Aorta (tissue), 5 donors: ENCODE measurements around the gene KTI12. TPM values are rescaled to one million over a fixed set of nuclear protein-coding genes. Genes with fewer than 3 reads are reported as not detected.

ENCODE experiments used
- ATAC-seq: fragments of 200-7000 bp; cut with Tn5 transposase; one replicate; pipeline ENCODE4 v1.9.1; 2022; ENCODE audit warnings: moderate library complexity; ENCODE audit not compliant: low FRiP score
- DNase-seq, 2 donors: peaks; one replicate each; pipeline ENCODE4 v3.0.0-alpha.2; 2020
- H3K27ac ChIP-seq, 2 donors: one replicate each; pipeline ENCODE4 v1.5.1; 2013; ENCODE audit warnings: low read length in 2 of 2, mild to moderate bottlenecking in 2 of 2, moderate library complexity in 2 of 2, control low read depth in 1 of 2, inconsistent platforms in 1 of 2, low read depth in 1 of 2
- H3K27me3 ChIP-seq, 2 donors: one replicate each; pipeline ENCODE4 v1.6.1; 2013; ENCODE audit warnings: control low read depth in 1 of 2, low read length in 1 of 2, mild to moderate bottlenecking in 1 of 2, moderate library complexity in 1 of 2; ENCODE audit not compliant: insufficient read depth in 2 of 2, control insufficient read depth in 1 of 2
- H3K36me3 ChIP-seq, 2 donors: one replicate each; pipeline ENCODE4 v1.6.1; 2013; ENCODE audit warnings: control low read depth in 1 of 2, low read length in 1 of 2, mild to moderate bottlenecking in 1 of 2; ENCODE audit not compliant: insufficient read depth in 2 of 2, control insufficient read depth in 1 of 2
- H3K4me1 ChIP-seq, 2 donors: one replicate each; pipeline ENCODE4 v1.6.1; 2013; ENCODE audit warnings: low read length in 2 of 2, control low read depth in 1 of 2, mild to moderate bottlenecking in 1 of 2, moderate library complexity in 1 of 2; ENCODE audit not compliant: insufficient read depth in 2 of 2, control insufficient read depth in 1 of 2
- H3K4me3 ChIP-seq, 2 donors: one replicate each; pipeline ENCODE4 v1.5.1; 2013; ENCODE audit warnings: low read length in 2 of 2, control low read depth in 1 of 2, mild to moderate bottlenecking in 1 of 2
- H3K9me3 ChIP-seq: one replicate; pipeline ENCODE4 v1.6.1; 2013; ENCODE audit warnings: mild to moderate bottlenecking, low read length; ENCODE audit not compliant: control insufficient read depth
- WGBS, 2 donors: extraction: QIAGEN DNeasy Blood & Tissue Kit; methylation state at CpG; one replicate each; pipeline ENCODE4 v1.1.7; 2013; 5-methylcytosine and 5-hydroxymethylcytosine counted together
- intact Hi-C, 2 donors: fragments of 100-400 bp; cut with DNase I; formaldehyde crosslinking; loops; one replicate each; pipeline versions ENCODE4 v1.14.2 to v1.15.0; 2022
- polyA plus RNA-seq, 2 donors: library from polyadenylated mRNA; stranded (reverse); fragments of 200-250 nt; gene quantifications; one replicate each; pipeline ENCODE4 v1.2.3, GENCODE V29; 2013
- total RNA-seq, 2 donors: library from RNA; stranded (reverse); fragmentation: NEBNext Ultra II Directional; extraction: Animal tissue kit (Norgen Biotek cat#: 25700); gene quantifications; one replicate each; pipeline ENCODE4 v1.2.1, GENCODE V29; 2021
- donor health status: healthy with polysubstance abuse.
- donor health status: Bipolar disorder and iron deficiency.
- donor health status: DM: no; HTN: no; CAD: no.
- donor health status: DM: no; HTN: no; CAD: no.
- donor health status: DM: yes; HTN: yes; CAD: no.

The KTI12 gene
- total and polyA plus RNA-seq, 4 donors: 2.0 to 7.9 (median 7.1) TPM

GRCh38 chr1:52059321-52059720, 25.7 kb upstream of the KTI12 start:
- Histone ChIP-seq H3K27me3 (no peaks in the 10 kb centered on the region), H3K9me3 (no peaks in the 10 kb centered on the region), H3K36me3 (peaks cover 0 to 3% of the 10 kb centered on the region in 2 donors), H3K27ac (no peak overlapping the region), H3K4me3 (no peak overlapping the region), H3K4me1 (peaks cover 0 to 7% of the 10 kb centered on the region in 2 donors)
- intact Hi-C loops: no loop called here
- DNase-seq (no peak), ATAC-seq (no peak)

GRCh38 chr1:52057876-52058415, 24.3 kb upstream of the KTI12 start:
- Histone ChIP-seq H3K36me3 (peaks cover 0 to 3% of the 10 kb centered on the region in 2 donors), H3K27me3 (no peaks in the 10 kb centered on the region), H3K4me1 (peaks cover 0 to 11% of the 10 kb centered on the region in 2 donors), H3K4me3 (no peak overlapping the region), H3K9me3 (no peaks in the 10 kb centered on the region), H3K27ac (no peak overlapping the region)
- intact Hi-C loops: no loop called here
- WGBS, 2 donors: 18 to 41% methylated on average over 1 of the region's 1 CpG
- DNase-seq (no peak), ATAC-seq (no peak)

GRCh38 chr1:52057255-52057654, 23.6 kb upstream of the KTI12 start:
- Histone ChIP-seq H3K4me1 (peaks cover 0 to 11% of the 10 kb centered on the region in 2 donors), H3K36me3 (peaks cover 0 to 3% of the 10 kb centered on the region in 2 donors), H3K4me3 (peak overlapping the region in 1 of 2 donors; percentile 65), H3K9me3 (no peaks in the 10 kb centered on the region), H3K27ac (no peak overlapping the region), H3K27me3 (no peaks in the 10 kb centered on the region)
- ATAC-seq (no peak), DNase-seq (no peak)
- WGBS, 2 donors: 7% methylated on average over 1 of the region's 1 CpG
- intact Hi-C loops: no loop called here

- intact Hi-C loops: no loop called here
- peak overlapping the region in 1 of 2 donors; percentile 38 for H3K27ac ChIP-seq
- peaks cover 0 to 11% of the 10 kb centered on the region in 2 donors for H3K4me1 ChIP-seq
- H3K27me3 ChIP-seq: no peaks in the 10 kb centered on the region
- WGBS, 2 donors: 1% methylated on average over 4 of the region's 4 CpGs
- ATAC-seq (no peak), DNase-seq (no peak)
- H3K9me3 ChIP-seq: no peaks in the 10 kb centered on the region
- H3K36me3 ChIP-seq: peaks cover 0 to 3% of the 10 kb centered on the region in 2 donors
- H3K4me3 ChIP-seq: peak overlapping the region; percentile 50 to 65
Observed at GRCh38 chr1:52056937-52057231, 23.3 kb upstream of the KTI12 start.

- peak within 1 kb of the TSS; percentile 65 to 79 for H3K4me3 ChIP-seq
- intact Hi-C loops: no loop called here
- DNase-seq (peak; percentile 97), ATAC-seq (peak; percentile 97)
- peak within 1 kb of the TSS; percentile 3 to 82 for H3K27ac ChIP-seq
- H3K36me3 ChIP-seq: peaks cover 0 to 3% of the 10 kb centered on the region in 2 donors
- no peaks in the 10 kb centered on the region for H3K27me3 ChIP-seq
- H3K4me1 ChIP-seq: peaks cover 0 to 11% of the 10 kb centered on the region in 2 donors
- 0 to 1% methylated on average over 53 to 54 of the region's 54 CpGs for WGBS, 2 donors
- no peaks in the 10 kb centered on the region for H3K9me3 ChIP-seq
Observed at GRCh38 chr1:52056163-52056936, 22.7 kb upstream of the KTI12 start, which contains the start of gene BTF3L4. Gene BTF3L4 (plus strand): TSS chr1:52056295. CDS start chr1:52059848, 3,553 bp downstream.

GRCh38 chr1:52055866-52056162, 22.2 kb upstream of the KTI12 start:
- ATAC-seq (no peak), DNase-seq (no peak)
- no peak overlapping the region for H3K27ac ChIP-seq
- no peaks in the 10 kb centered on the region for H3K9me3 ChIP-seq
- peak overlapping the region; percentile 65 to 79 for H3K4me3 ChIP-seq
- H3K4me1 ChIP-seq: peaks cover 0 to 11% of the 10 kb centered on the region in 2 donors
- no peaks in the 10 kb centered on the region for H3K27me3 ChIP-seq
- WGBS, 2 donors: 0% methylated on average over 12 of the region's 12 CpGs
- intact Hi-C loops: loop anchor here in 1 of 2 donors (2.0 kb wide), 1 partner anchor 23 kb away; the partner anchor contains the start of gene KTI12
- H3K36me3 ChIP-seq: peaks cover 0 to 3% of the 10 kb centered on the region in 2 donors

GRCh38 chr1:52055066-52055865, 21.7 kb upstream of the KTI12 start, which contains the start of gene TXNDC12:
Gene TXNDC12 (minus strand): TSS chr1:52055191. CDS start chr1:52055096, 95 bp downstream.
- Histone ChIP-seq H3K4me3 (peak within 1 kb of the TSS; percentile 65 to 79), H3K4me1 (peaks cover 0 to 11% of the 10 kb centered on the region in 2 donors), H3K27ac (peak within 1 kb of the TSS in 1 of 2 donors; percentile 86), H3K9me3 (no peaks in the 10 kb centered on the region), H3K36me3 (peaks cover 0 to 2% of the 10 kb centered on the region in 2 donors), H3K27me3 (no peaks in the 10 kb centered on the region)
- ATAC-seq: peak; percentile 93
- intact Hi-C loops: loop anchor here in 1 of 2 donors (2.0 kb wide), 1 partner anchor 22 kb away; the partner anchor contains the start of gene KTI12
- DNase-seq: peak; percentile 89 to 90
- WGBS, 2 donors: 0 to 1% methylated on average over 45 of the region's 45 CpGs

GRCh38 chr1:52054496-52055065, 21.0 kb upstream of the KTI12 start:
- Histone ChIP-seq H3K27ac (peak overlapping the region in 1 of 2 donors; percentile 86), H3K4me3 (peak overlapping the region; percentile 65 to 79), H3K27me3 (no peaks in the 10 kb centered on the region), H3K9me3 (no peaks in the 10 kb centered on the region), H3K36me3 (peaks cover 0 to 2% of the 10 kb centered on the region in 2 donors), H3K4me1 (peaks cover 0 to 11% of the 10 kb centered on the region in 2 donors)
- intact Hi-C loops: loop anchor here in 1 of 2 donors (2.0 kb wide), 1 partner anchor 22 kb away; the partner anchor contains the start of gene KTI12
- 0 to 1% methylated on average over 13 of the region's 13 CpGs for WGBS, 2 donors
- ATAC-seq (no peak), DNase-seq (no peak)
